GM12878 (cell line): ENCODE results near the gene C5. TPM values are rescaled to one million over a fixed set of nuclear protein-coding genes. Genes with fewer than 3 reads are reported as not detected.

Experiments
- ATAC-seq: fragments of 200-7000 bp; cut with Tn5 transposase; 3 replicates; pipeline ENCODE4 v1.9.1; 2020; ENCODE audit warnings: mild to moderate bottlenecking, moderate library complexity
- BruUV-seq: library from RNA; stranded (reverse); fragments of 400-500 nt; replicated peaks from 2 replicates; lab custom pipeline; 2021; lab: Mats Ljungman, UMichigan
- CTCF ChIA-PET: fragments of 300-600 bp; sonication (Branson Sonifier 250); formaldehyde crosslinking; extraction: SDS; loops from one replicate; lab custom pipeline; 2021; ENCODE audit warnings: inconsistent platforms; lab: Yijun Ruan, JAX
- POLR2A ChIA-PET: fragments of 350-600 bp; formaldehyde crosslinking; extraction: SDS; loops from one replicate; lab custom pipeline; 2021; ENCODE audit warnings: inconsistent platforms; lab: Charles Lee
- RAD21 ChIA-PET: fragments of 300-600 bp; sonication (Branson Sonifier 250); formaldehyde crosslinking; loops from one replicate; lab custom pipeline; 2023; ENCODE audit warnings: antibody characterized with exemption; ENCODE audit not compliant: unreplicated experiment; lab: Charles Lee
- SMC1A ChIA-PET: fragments of 300-600 bp; sonication (Branson Sonifier 250); formaldehyde crosslinking; loops from one replicate; lab custom pipeline; 2023; ENCODE audit not compliant: unreplicated experiment, uncharacterized antibody; lab: Charles Lee
- DNase-seq: peaks from one replicate; pipeline ENCODE4 v3.0.0-alpha.2; 2011; ENCODE audit warnings: low read depth, low spot score
- FAIRE-seq: peaks from 3 replicates; lab custom pipeline; 2011; peaks lifted over from hg19 to GRCh38; lab: Jason Lieb, UNC
- H2AFZ ChIP-seq: 2 replicates; pipeline ENCODE4 v1.6.0; 2011; ENCODE audit warnings: low read depth, low read length, control low read depth; ENCODE audit not compliant: control insufficient read depth
- H3K27ac ChIP-seq: 2 replicates; pipeline ENCODE4 v1.5.1; 2011; ENCODE audit warnings: control low read depth; ENCODE audit not compliant: control insufficient read depth, insufficient read depth
- H3K27me3 ChIP-seq, 2 experiments: replicated peaks in 1 of 2; 2 replicates each; pipeline versions ENCODE4 v1.6.0 to v1.6.1; 2011; ENCODE audit warnings: low read length in 1 of 2; ENCODE audit not compliant: control insufficient read depth in 2 of 2, insufficient read depth in 2 of 2
- H3K36me3 ChIP-seq, 2 experiments: 2 replicates each; pipeline ENCODE4 v1.5.1; 2011; ENCODE audit warnings: low read length in 1 of 2; ENCODE audit not compliant: control insufficient read depth in 2 of 2, insufficient read depth in 2 of 2
- H3K4me1 ChIP-seq: 2 replicates; pipeline ENCODE4 v1.6.1; 2011; ENCODE audit warnings: mild to moderate bottlenecking, low read length, moderate library complexity, mixed read lengths; ENCODE audit not compliant: control insufficient read depth, insufficient read depth
- H3K4me2 ChIP-seq: 2 replicates; pipeline ENCODE4 v1.6.0; 2011; ENCODE audit warnings: control low read depth; ENCODE audit not compliant: control insufficient read depth, insufficient read depth
- H3K4me3 ChIP-seq: fragments of 200-600 bp; sonication (generic); 2 replicates; pipeline ENCODE4 v1.5.1; 2016
- H3K79me2 ChIP-seq: 2 replicates; pipeline ENCODE4 v1.6.0; 2011; ENCODE audit warnings: low read length; ENCODE audit not compliant: control insufficient read depth, insufficient read depth
- H3K9ac ChIP-seq: 2 replicates; pipeline ENCODE4 v1.8.0; 2011; ENCODE audit warnings: low read length, control low read depth, mixed read lengths; ENCODE audit not compliant: control insufficient read depth, insufficient read depth
- H3K9me3 ChIP-seq: replicated peaks from 3 replicates; pipeline ENCODE4 v1.5.1; 2011; ENCODE audit warnings: mild to moderate bottlenecking, low read length; ENCODE audit not compliant: control insufficient read depth, insufficient read depth
- H4K20me1 ChIP-seq: 2 replicates; pipeline ENCODE4 v1.6.0; 2011; ENCODE audit not compliant: control insufficient read depth, insufficient read depth
- HDAC6 ChIP-seq: fragments of 200-600 bp; sonication (generic); IDR thresholded peaks from one replicate; pipeline ENCODE4 v1.8.0; 2017; ENCODE audit warnings: antibody characterized with exemption; ENCODE audit not compliant: unreplicated experiment
- NFXL1 ChIP-seq: fragments of 450-650 bp; IDR thresholded peaks from 2 replicates; pipeline ENCODE4 v1.6.1; 2017; ENCODE audit warnings: antibody characterized with exemption, mild to moderate bottlenecking, borderline replicate concordance
- POLR2A ChIP-seq: IDR thresholded peaks from 2 replicates; pipeline ENCODE4 v1.6.1; 2011; ENCODE audit warnings: low read depth, mild to moderate bottlenecking, low read length
- POLR2AphosphoS5 ChIP-seq: IDR thresholded peaks from 2 replicates; pipeline ENCODE4 v1.6.1; 2011; ENCODE audit warnings: mild to moderate bottlenecking, low read length, inconsistent platforms
- RFX5 ChIP-seq: IDR thresholded peaks from 2 replicates; pipeline ENCODE4 v1.6.1; 2011; ENCODE audit warnings: low read depth, low read length, improper control_type of control experiment
- SMARCA5 ChIP-seq: fragments of 450-650 bp; IDR thresholded peaks from 2 replicates; pipeline ENCODE4 v1.6.1; 2017; ENCODE audit warnings: mild to moderate bottlenecking
- ZBED1 ChIP-seq: IDR thresholded peaks from 2 replicates; pipeline ENCODE4 v1.6.1; 2016; ENCODE audit warnings: borderline replicate concordance
- ZNF217 ChIP-seq: fragments of 450-650 bp; IDR thresholded peaks from 2 replicates; pipeline ENCODE4 v1.6.1; 2017; ENCODE audit warnings: antibody characterized with exemption, mild to moderate bottlenecking
- WGBS: methylation state at CpG from one replicate; pipeline ENCODE4 v1.1.6; 2016; ENCODE audit warnings: low lambda C conversion rate; ENCODE audit not compliant: insufficient replicate concordance, insufficient coverage; ENCODE audit errors: missing lambda C conversion rate; 5-methylcytosine and 5-hydroxymethylcytosine counted together
- in situ Hi-C: fragments of 300-500 bp; cut with MboI; formaldehyde crosslinking; loops from 9 replicates; pipeline ENCODE4 v1.14.3; 2018; ENCODE audit warnings: mixed read lengths
- intact Hi-C: fragments of 100-400 bp; cut with micrococcal nuclease; formaldehyde crosslinking; loops from one replicate; pipeline ENCODE4 v1.14.2; 2022; ENCODE audit not compliant: unreplicated experiment
- polyA plus RNA-seq, 11 experiments: library from polyadenylated mRNA; depleted of rRNA in 4 of 11; unstranded in 6 of 11; stranded (reverse) in 5 of 11; fragments of >200 nt; fragmentation: Nextera tagmentation in 4 of 11; fragmentation: Illumina TruSeq in 1 of 11; extraction: Ambion mirVana in 4 of 11; extraction: Trizol in 1 of 11; gene quantifications; 1 replicate in 1 of 11; 2 replicates in 10 of 11; pipeline versions ENCODE4 v1.2.1 to v1.2.3, GENCODE V29; 2011 to 2016; ENCODE audit warnings: inconsistent platforms in 2 of 11, missing spikeins in 2 of 11, low read depth in 1 of 11
- total RNA-seq, 4 experiments: library from RNA; depleted of rRNA in 3 of 4; stranded (reverse); fragments of >200 nt in 3 of 4; fragmentation: Illumina TruSeq in 1 of 4; extraction: Trizol in 1 of 4; gene quantifications; 2 replicates each; pipeline versions ENCODE4 v1.2.1 to v1.2.3, GENCODE V29; 2013 to 2021

C5 gene
- total and polyA plus RNA-seq, 10 of the 15 experiments (the other 5 are each of a cell fraction or from before 2014, with no cell fraction given): 0.39 to 2.2 (median 1.2) TPM

- Histone ChIP-seq H3K27ac (peak overlapping the region; percentile 99), H4K20me1 (no peaks in the 10 kb centered on the region), H3K79me2 (peaks cover 84% of the 10 kb centered on the region), H3K9ac (peak overlapping the region; percentile 99), H3K4me1 (peaks cover 35% of the 10 kb centered on the region), H2AFZ (no peak overlapping the region), H3K4me2 (peak overlapping the region; percentile 38), H3K9me3 (peaks cover 2% of the 10 kb centered on the region; the same call in 1 of the 3 replicates), H3K27me3 (no peaks in the 10 kb centered on the region), H3K36me3 (peaks cover 21 to 33% of the 10 kb centered on the region in 2 experiments), H3K4me3 (peak overlapping the region; percentile 88; the same call in 1 of the 2 replicates)
- WGBS: 53% methylated on average over 20 of the region's 20 CpGs
- in situ Hi-C loops (no loop called here), intact Hi-C loops (no loop called here)
- RAD21 ChIA-PET: interaction anchor here (0.8 to 11.9 kb wide), 4 partner anchors 15 to 49 kb away, joined by 3 to 196 read pairs (median 54); no protein-coding TSS in a partner anchor
- CTCF ChIA-PET: interaction anchor here (1.0 to 7.6 kb wide), 7 partner anchors 14 to 50 kb away, joined by 3 to 110 read pairs (median 5); no protein-coding TSS in a partner anchor
- FAIRE-seq (no peak), ATAC-seq (peak; percentile 1), DNase-seq (no peak)
- SMC1A ChIA-PET: interaction anchor here (1.0 to 26.1 kb wide), 7 partner anchors 12 to 151 kb away, joined by 4 to 522 read pairs (median 5); partner anchors contain the start of gene PHF19
- BruUV-seq: no TSS peak
- POLR2A ChIA-PET: interaction anchor here (1.2 to 18.1 kb wide), 4 partner anchors 15 to 47 kb away, joined by 5 to 383 read pairs (median 116); no protein-coding TSS in a partner anchor
- peak; percentile 59; the same call in 1 of the 2 replicates for TF ChIP-seq POLR2A
- no peak for TF ChIP-seq HDAC6
- TF ChIP-seq ZBED1: no peak
- peak; percentile 56; the same call in 1 of the 2 replicates for TF ChIP-seq SMARCA5
- no peak for TF ChIP-seq RFX5
- TF ChIP-seq POLR2AphosphoS5: peak; percentile 62; the same call in 1 of the 2 replicates
- no peak for TF ChIP-seq NFXL1
- 0 out of 2 replicates have a peak, but pooled peaks have one; percentile 38 for TF ChIP-seq ZNF217
Observed at GRCh38 chr9:120918931-120919842, 130.9 kb downstream of the C5 start.
